ENCODE data around the gene TNK2. TPM values are rescaled to one million over a fixed set of nuclear protein-coding genes. Genes with fewer than 3 reads are reported as not detected.
"Not testable (repeated sequence)": the region's sequence is repeated elsewhere in the genome, so short reads cannot be mapped to it uniquely, and the experiment has no call there.

The TNK2 gene
- total RNA-seq, 1 experiment from 2014 or later = 55.1 TPM

DNA sequence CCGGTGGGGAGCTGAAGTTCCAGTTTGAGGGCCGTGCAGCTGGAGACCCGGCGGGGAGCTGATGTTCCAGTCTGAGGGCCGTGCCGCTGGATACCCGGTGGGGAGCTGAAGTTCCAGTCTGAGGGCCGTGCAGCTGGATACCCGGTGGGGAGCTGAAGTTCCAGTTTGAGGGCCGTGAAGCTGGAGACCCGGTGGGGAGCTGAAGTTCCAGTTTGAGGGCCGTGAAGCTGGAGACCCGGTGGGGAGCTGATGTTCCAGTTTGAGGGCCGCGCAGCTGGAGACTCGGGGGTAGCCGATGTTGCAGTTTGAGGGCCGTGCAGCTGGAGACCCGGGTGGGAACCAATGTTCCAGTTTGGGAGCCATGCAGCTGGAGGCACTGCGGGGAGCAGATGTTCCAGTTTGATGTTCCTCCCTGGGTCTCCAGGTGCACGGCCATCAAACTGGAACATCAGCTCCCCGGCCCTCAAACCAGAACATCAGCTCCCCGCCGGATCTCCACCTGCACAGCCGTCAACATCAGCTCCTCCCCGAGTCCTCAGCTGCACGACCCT is 33.0 kb upstream of the TNK2 start:
- H3K9ac ChIP-seq (ENCODE audit: low read length); H3K9me3 ChIP-seq (ENCODE audit: control insufficient read depth in 1 of 2, insufficient read depth in 1 of 2, low read depth in 1 of 2, low read length in 2 of 2); H3K4me2 ChIP-seq (ENCODE audit: low read length); intact Hi-C loops (cut with micrococcal nuclease); H3K9me2 ChIP-seq (ENCODE audit: insufficient read depth); ATAC-seq; H2AFZ ChIP-seq (ENCODE audit: low read depth, low read length, poor library complexity, severe bottlenecking); H3K79me2 ChIP-seq (ENCODE audit: insufficient read depth, low read length); H3K27ac ChIP-seq (ENCODE audit: low read depth, low read length); H3K4me1 ChIP-seq (ENCODE audit: control insufficient read depth in 1 of 2, insufficient read depth in 2 of 2, low read length in 2 of 2); DNase-seq (ENCODE audit: low read depth, low spot score); H3K27me3 ChIP-seq (ENCODE audit: insufficient read depth, low read length); H4K20me1 ChIP-seq (ENCODE audit: insufficient read depth); BruUV-seq (replicated peaks); RAD21 ChIA-PET (ENCODE audit: low non-redundant PET in 1 of 2, low total read pairs in 2 of 2, uncharacterized antibody in 2 of 2, unreplicated experiment in 2 of 2); H3K36me3 ChIP-seq (ENCODE audit: control insufficient read depth in 1 of 2, insufficient read depth in 2 of 2, low read length in 2 of 2); H3K4me3 ChIP-seq (replicated peaks in 1 of 2; ENCODE audit: low read depth in 1 of 2, low read length in 2 of 2): not testable (repeated sequence)
- POLR2A ChIA-PET = interaction anchor here (1.1 kb wide), 1 partner anchor 60 kb away, joined by 9 read pairs; no protein-coding TSS in a partner anchor
- CTCF ChIA-PET = interaction anchor here (1.1 kb wide), 1 partner anchor 58 kb away, joined by 3 read pairs; no protein-coding TSS in a partner anchor

GRCh38 chr3:195940806-195941205 is 32.5 kb upstream of the TNK2 start:
- H3K9me2 ChIP-seq (ENCODE audit: insufficient read depth); intact Hi-C loops (cut with micrococcal nuclease); H2AFZ ChIP-seq (ENCODE audit: low read depth, low read length, poor library complexity, severe bottlenecking); H3K36me3 ChIP-seq (ENCODE audit: control insufficient read depth in 1 of 2, insufficient read depth in 2 of 2, low read length in 2 of 2); DNase-seq (ENCODE audit: low read depth, low spot score); H3K9me3 ChIP-seq (ENCODE audit: control insufficient read depth in 1 of 2, insufficient read depth in 1 of 2, low read depth in 1 of 2, low read length in 2 of 2); H4K20me1 ChIP-seq (ENCODE audit: insufficient read depth); H3K4me3 ChIP-seq (replicated peaks in 1 of 2; ENCODE audit: low read depth in 1 of 2, low read length in 2 of 2); BruUV-seq (replicated peaks); H3K27me3 ChIP-seq (ENCODE audit: insufficient read depth, low read length); H3K79me2 ChIP-seq (ENCODE audit: insufficient read depth, low read length); H3K4me1 ChIP-seq (ENCODE audit: control insufficient read depth in 1 of 2, insufficient read depth in 2 of 2, low read length in 2 of 2); ATAC-seq; H3K4me2 ChIP-seq (ENCODE audit: low read length); H3K27ac ChIP-seq (ENCODE audit: low read depth, low read length); H3K9ac ChIP-seq (ENCODE audit: low read length): not testable (repeated sequence)
- ChIA-PET RAD21 (ENCODE audit: low non-redundant PET in 1 of 2, low total read pairs in 2 of 2, uncharacterized antibody in 2 of 2, unreplicated experiment in 2 of 2) (interaction anchor here (0.6 kb wide), 2 partner anchors 60 to 68 kb away, joined by 4 to 5 read pairs; no protein-coding TSS in a partner anchor), POLR2A (interaction anchor here (1.1 kb wide), 1 partner anchor 60 kb away, joined by 9 read pairs; no protein-coding TSS in a partner anchor), CTCF (interaction anchor here (1.1 kb wide), 1 partner anchor 58 kb away, joined by 3 read pairs; no protein-coding TSS in a partner anchor)

DNA sequence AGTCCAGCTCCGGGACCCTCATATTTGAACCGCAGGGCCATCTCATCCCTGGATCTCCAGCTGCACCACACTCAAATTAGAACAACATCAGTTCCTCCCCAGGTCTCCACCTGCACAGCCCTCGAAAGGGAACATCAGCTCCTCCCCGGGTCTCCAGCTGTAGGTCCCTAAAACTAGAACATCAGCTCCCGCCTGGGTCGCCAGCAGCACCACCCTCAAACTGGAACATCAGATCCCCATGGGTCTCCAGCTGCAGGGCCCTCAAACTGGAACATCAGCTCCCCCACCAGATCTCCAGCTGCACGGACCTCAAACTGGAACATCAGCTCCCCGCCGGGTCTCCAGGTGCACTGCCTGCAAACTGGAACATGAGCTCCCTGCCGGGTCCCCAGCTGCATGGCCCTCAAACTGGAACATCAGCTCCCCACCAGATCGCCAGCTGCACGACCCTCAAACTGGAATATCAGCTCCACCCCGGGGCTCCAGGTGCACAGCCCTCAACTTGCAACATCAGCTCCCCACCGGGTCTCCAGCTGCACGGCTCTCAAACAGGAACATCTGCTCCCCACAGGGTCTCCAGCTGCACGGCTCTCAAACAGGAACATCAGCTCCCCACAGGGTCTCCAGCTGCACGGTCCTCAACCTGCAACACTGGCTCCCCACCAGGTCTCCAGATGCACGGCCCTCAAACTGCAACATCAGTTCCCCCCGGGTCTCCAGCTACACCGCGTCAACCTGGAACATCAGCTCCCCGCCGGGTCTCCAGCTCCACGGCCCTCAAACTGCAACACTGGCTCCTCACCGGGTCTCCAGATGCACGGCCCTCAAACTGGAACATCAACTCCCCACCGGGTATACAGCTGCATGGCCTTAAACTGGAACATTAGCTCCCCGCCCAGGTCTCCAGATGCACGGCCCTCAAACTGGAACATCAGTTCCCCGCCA is 31.4 kb upstream of the TNK2 start:
- ATAC-seq; H3K9ac ChIP-seq (ENCODE audit: low read length): not testable (repeated sequence)

DNA sequence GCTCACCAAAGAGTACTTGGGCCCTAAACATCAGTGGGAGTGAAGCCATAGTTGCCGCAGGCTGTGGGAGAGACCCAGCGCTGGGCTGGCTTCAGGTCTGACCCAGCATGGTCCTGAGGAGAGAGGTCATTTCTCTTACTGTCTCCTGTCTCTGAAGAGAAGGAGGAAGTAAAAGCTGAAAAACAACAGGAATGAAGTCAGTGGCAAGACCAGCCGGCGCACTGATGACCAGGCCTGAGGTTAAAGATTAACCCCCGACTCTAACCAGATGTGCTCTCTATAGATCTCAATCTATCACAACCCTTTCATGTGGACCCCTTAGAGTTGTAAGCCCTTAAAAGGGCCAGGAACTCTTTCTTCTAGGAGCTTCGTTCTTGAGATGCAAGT is 24.7 kb upstream of the TNK2 start:
- H3K4me3 ChIP-seq (replicated peaks in 1 of 2; ENCODE audit: low read depth in 1 of 2, low read length in 2 of 2); RAD21 ChIA-PET (ENCODE audit: low non-redundant PET in 1 of 2, low total read pairs in 2 of 2, uncharacterized antibody in 2 of 2, unreplicated experiment in 2 of 2); intact Hi-C loops (cut with micrococcal nuclease); H3K9me2 ChIP-seq (ENCODE audit: insufficient read depth); CTCF ChIA-PET; H4K20me1 ChIP-seq (ENCODE audit: insufficient read depth); H3K4me2 ChIP-seq (ENCODE audit: low read length); DNase-seq (ENCODE audit: low read depth, low spot score); H3K27ac ChIP-seq (ENCODE audit: low read depth, low read length); H3K27me3 ChIP-seq (ENCODE audit: insufficient read depth, low read length); H3K4me1 ChIP-seq (ENCODE audit: control insufficient read depth in 1 of 2, insufficient read depth in 2 of 2, low read length in 2 of 2); H3K79me2 ChIP-seq (ENCODE audit: insufficient read depth, low read length); H3K9ac ChIP-seq (ENCODE audit: low read length); ATAC-seq; H3K36me3 ChIP-seq (ENCODE audit: control insufficient read depth in 1 of 2, insufficient read depth in 2 of 2, low read length in 2 of 2); H3K9me3 ChIP-seq (ENCODE audit: control insufficient read depth in 1 of 2, insufficient read depth in 1 of 2, low read depth in 1 of 2, low read length in 2 of 2); H2AFZ ChIP-seq (ENCODE audit: low read depth, low read length, poor library complexity, severe bottlenecking); POLR2A ChIA-PET; BruUV-seq (replicated peaks): not testable (repeated sequence)

More for the DNA sequence above, 31.4 kb upstream of the TNK2 start:
- H3K36me3 ChIP-seq (ENCODE audit: control insufficient read depth in 1 of 2, insufficient read depth in 2 of 2, low read length in 2 of 2); H4K20me1 ChIP-seq (ENCODE audit: insufficient read depth); H3K4me2 ChIP-seq (ENCODE audit: low read length); H3K27me3 ChIP-seq (ENCODE audit: insufficient read depth, low read length); DNase-seq (ENCODE audit: low read depth, low spot score); POLR2A ChIA-PET; H2AFZ ChIP-seq (ENCODE audit: low read depth, low read length, poor library complexity, severe bottlenecking); H3K79me2 ChIP-seq (ENCODE audit: insufficient read depth, low read length); H3K9me3 ChIP-seq (ENCODE audit: control insufficient read depth in 1 of 2, insufficient read depth in 1 of 2, low read depth in 1 of 2, low read length in 2 of 2); H3K9me2 ChIP-seq (ENCODE audit: insufficient read depth); H3K4me3 ChIP-seq (replicated peaks in 1 of 2; ENCODE audit: low read depth in 1 of 2, low read length in 2 of 2); H3K27ac ChIP-seq (ENCODE audit: low read depth, low read length); BruUV-seq (replicated peaks); H3K4me1 ChIP-seq (ENCODE audit: control insufficient read depth in 1 of 2, insufficient read depth in 2 of 2, low read length in 2 of 2); intact Hi-C loops (cut with micrococcal nuclease): not testable (repeated sequence)
- ChIA-PET CTCF (interaction anchor here (1.2 kb wide), 1 partner anchor 25 kb away, joined by 3 read pairs; no protein-coding TSS in a partner anchor), RAD21 (ENCODE audit: low non-redundant PET in 1 of 2, low total read pairs in 2 of 2, uncharacterized antibody in 2 of 2, unreplicated experiment in 2 of 2) (interaction anchor here in 1 of 2 experiments (0.6 kb wide), 1 partner anchor 69 kb away, joined by 5 read pairs; no protein-coding TSS in a partner anchor)

Data from HCT116 (cell line).